ENCODE results near the gene ATF7.

DNA sequence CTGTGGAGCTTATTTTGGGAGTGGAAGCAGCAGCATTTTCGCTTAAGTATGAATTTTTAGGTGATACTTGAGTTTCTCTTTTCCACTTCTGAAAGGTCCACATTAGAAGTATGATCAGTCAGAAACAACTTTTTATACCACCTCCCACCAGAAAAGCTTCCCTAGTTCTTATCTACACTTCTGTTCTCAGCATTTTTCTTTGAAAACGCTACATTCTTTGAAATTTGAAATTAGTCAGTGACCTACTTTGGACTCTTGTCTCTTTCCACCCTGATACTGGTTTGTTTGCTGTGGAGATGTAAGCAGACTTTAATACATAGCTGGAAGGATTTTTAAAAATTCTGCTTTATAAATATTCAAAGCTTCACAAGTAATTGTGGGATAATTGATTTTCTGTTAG, 152.1 kb downstream of the ATF7 start:
- TF ChIP-seq, protein P1, sequence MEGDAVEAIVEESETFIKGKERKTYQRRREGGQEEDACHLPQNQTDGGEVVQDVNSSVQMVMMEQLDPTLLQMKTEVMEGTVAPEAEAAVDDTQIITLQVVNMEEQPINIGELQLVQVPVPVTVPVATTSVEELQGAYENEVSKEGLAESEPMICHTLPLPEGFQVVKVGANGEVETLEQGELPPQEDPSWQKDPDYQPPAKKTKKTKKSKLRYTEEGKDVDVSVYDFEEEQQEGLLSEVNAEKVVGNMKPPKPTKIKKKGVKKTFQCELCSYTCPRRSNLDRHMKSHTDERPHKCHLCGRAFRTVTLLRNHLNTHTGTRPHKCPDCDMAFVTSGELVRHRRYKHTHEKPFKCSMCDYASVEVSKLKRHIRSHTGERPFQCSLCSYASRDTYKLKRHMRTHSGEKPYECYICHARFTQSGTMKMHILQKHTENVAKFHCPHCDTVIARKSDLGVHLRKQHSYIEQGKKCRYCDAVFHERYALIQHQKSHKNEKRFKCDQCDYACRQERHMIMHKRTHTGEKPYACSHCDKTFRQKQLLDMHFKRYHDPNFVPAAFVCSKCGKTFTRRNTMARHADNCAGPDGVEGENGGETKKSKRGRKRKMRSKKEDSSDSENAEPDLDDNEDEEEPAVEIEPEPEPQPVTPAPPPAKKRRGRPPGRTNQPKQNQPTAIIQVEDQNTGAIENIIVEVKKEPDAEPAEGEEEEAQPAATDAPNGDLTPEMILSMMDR (IDR thresholded peaks at IDR 0.05) = no peak
- no peak for TF ChIP-seq POLR2A (IDR thresholded peaks at IDR 0.05)

All from esophagus squamous epithelium (tissue), 4 donors.